Skeletal muscle satellite cell (primary cell): ENCODE data around the gene TM4SF18.

Source experiments
- H3K27me3 ChIP-seq: 2 replicates; pipeline ENCODE4 v1.7.0; 2013; ENCODE audit warnings: low read length; ENCODE audit not compliant: control insufficient read depth, insufficient read depth
- H3K36me3 ChIP-seq: 2 replicates; pipeline ENCODE4 v1.7.0; 2013; ENCODE audit warnings: mild to moderate bottlenecking, control low read depth, low read length; ENCODE audit not compliant: insufficient read depth
- H3K4me1 ChIP-seq: 2 replicates; pipeline ENCODE4 v1.7.0; 2013; ENCODE audit warnings: low read length; ENCODE audit not compliant: control insufficient read depth, insufficient read depth
- H3K4me2 ChIP-seq: 2 replicates; pipeline ENCODE4 v1.7.0; 2013; ENCODE audit warnings: mild to moderate bottlenecking, low read length
- H3K4me3 ChIP-seq: 2 replicates; pipeline ENCODE4 v1.7.0; 2013; ENCODE audit warnings: low read length
- H3K9ac ChIP-seq: 2 replicates; pipeline ENCODE4 v1.7.0; 2013; ENCODE audit warnings: mild to moderate bottlenecking, low read depth, low read length, moderate library complexity
- H3K9me3 ChIP-seq: replicated peaks from 2 replicates; pipeline ENCODE4 v1.7.0; 2013; ENCODE audit warnings: mild to moderate bottlenecking, control low read depth, low read length

Gene TM4SF18

DNA sequence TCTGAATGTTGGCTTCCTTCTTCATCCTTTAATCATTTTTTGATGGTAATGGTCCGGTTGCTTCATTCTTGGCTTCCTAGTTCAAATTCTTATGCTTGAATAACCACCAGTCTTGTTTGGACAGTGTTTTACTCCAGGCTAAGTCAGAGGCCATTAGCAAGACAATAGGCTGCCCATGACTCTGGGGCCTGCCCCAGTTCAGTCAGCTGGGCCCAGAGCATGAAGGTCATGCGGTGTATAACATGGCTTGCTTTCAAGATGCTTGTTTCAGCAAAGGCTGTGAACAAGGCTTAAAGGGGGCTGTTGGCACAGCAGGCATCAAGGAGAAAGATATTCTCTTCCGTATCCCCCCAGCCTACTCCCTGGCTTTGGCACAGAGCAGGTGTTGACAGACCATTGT lies 13.7 kb downstream of the TM4SF18 start:
- no peak overlapping the region for H3K4me2 ChIP-seq
- no peaks in the 10 kb centered on the region for H3K36me3 ChIP-seq
- peaks cover 20% of the 10 kb centered on the region for H3K4me1 ChIP-seq
- no peak overlapping the region for H3K4me3 ChIP-seq
- H3K9ac ChIP-seq, result no peak overlapping the region
- no peaks in the 10 kb centered on the region for H3K9me3 ChIP-seq
- no peaks in the 10 kb centered on the region for H3K27me3 ChIP-seq

- Histone ChIP-seq H3K4me2 (no peak overlapping the region), H3K27me3 (no peaks in the 10 kb centered on the region), H3K4me1 (peaks cover 23% of the 10 kb centered on the region), H3K4me3 (no peak overlapping the region), H3K9me3 (no peaks in the 10 kb centered on the region), H3K36me3 (no peaks in the 10 kb centered on the region), H3K9ac (no peak overlapping the region)
These were observed 16.4 kb downstream of the TM4SF18 start for GRCh38 chr3:149317072-149317471.

DNA sequence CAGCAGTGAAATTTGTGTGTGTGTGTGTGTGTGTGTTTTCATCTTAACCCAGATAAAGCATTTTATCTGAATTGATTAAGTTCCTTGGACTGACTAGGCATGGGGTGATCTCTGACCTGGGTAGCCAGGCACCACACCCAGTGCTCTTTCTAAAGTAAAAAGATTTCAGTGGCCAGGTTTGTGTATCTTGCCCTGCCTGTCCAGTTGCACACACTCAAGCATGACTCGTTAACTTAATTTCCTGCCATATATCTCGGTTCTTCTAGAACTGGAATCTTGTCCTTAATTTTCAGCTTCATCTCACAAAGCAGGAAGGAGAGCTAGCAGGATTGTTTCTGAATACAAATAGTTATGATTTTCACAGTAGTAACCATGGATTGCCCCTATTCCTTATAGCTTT lies 17.0 kb downstream of the TM4SF18 start:
- H3K4me3 ChIP-seq, result no peak overlapping the region
- H3K27me3 ChIP-seq, result no peaks in the 10 kb centered on the region
- no peak overlapping the region for H3K4me2 ChIP-seq
- no peak overlapping the region for H3K9ac ChIP-seq
- no peaks in the 10 kb centered on the region for H3K9me3 ChIP-seq
- no peaks in the 10 kb centered on the region for H3K36me3 ChIP-seq
- peaks cover 23% of the 10 kb centered on the region for H3K4me1 ChIP-seq

- Histone ChIP-seq H3K4me1 (peaks cover 23% of the 10 kb centered on the region), H3K9ac (peak overlapping the region; percentile 31), H3K9me3 (no peaks in the 10 kb centered on the region), H3K27me3 (no peaks in the 10 kb centered on the region), H3K36me3 (no peaks in the 10 kb centered on the region), H3K4me3 (no peak overlapping the region), H3K4me2 (peak overlapping the region; percentile 45)
These were observed 17.7 kb downstream of the TM4SF18 start for GRCh38 chr3:149315694-149316093.

DNA sequence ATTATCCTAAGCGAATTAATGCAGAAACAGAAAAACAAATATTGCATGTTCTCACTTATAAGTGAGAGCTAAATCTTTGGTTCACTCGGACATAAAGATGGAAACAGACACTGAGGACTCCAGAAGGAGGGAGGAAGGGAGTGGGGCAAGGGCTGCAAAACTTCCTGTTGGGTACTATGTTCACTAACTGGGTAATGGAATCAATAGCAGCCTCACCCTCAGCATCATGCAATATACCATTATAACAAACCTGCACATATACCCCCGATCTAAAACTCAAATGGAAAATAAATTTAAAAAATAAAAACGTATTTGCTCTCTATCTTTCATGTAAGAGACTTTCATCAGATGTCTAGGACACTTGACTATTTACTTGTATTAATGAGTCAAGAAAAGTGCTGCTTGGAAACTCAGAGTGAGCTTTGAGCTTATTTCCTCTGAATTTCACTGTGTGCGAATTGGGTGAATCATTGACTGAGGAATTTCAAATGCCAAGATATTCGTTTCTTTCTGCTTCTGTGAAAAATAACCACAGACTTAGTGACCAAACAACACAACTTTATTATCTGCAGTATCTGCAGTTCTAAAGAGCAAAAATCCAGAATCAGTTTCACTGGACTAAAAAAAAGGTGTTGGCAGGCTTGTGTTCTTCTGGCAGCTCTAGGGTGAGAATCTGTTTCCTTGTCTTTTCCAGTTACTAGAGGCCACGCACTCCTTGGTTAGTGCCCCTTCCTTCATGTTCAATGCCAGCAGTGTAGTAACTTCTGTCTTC lies 18.4 kb downstream of the TM4SF18 start:
- H3K4me3 ChIP-seq, result no peak overlapping the region
- H3K9me3 ChIP-seq, result no peaks in the 10 kb centered on the region
- no peaks in the 10 kb centered on the region for H3K36me3 ChIP-seq
- H3K27me3 ChIP-seq, result no peaks in the 10 kb centered on the region
- H3K9ac ChIP-seq, result peak overlapping the region; percentile 31
- H3K4me2 ChIP-seq, result peak overlapping the region; percentile 45
- peaks cover 23% of the 10 kb centered on the region for H3K4me1 ChIP-seq

- H3K36me3 ChIP-seq, result no peaks in the 10 kb centered on the region
- no peak overlapping the region for H3K4me2 ChIP-seq
- no peak overlapping the region for H3K9ac ChIP-seq
- H3K9me3 ChIP-seq, result no peaks in the 10 kb centered on the region
- H3K4me1 ChIP-seq, result peaks cover 23% of the 10 kb centered on the region
- no peak overlapping the region for H3K4me3 ChIP-seq
- H3K27me3 ChIP-seq, result no peaks in the 10 kb centered on the region
These were observed 19.9 kb downstream of the TM4SF18 start for GRCh38 chr3:149313542-149313941.

- Histone ChIP-seq H3K4me1 (peaks cover 14% of the 10 kb centered on the region), H3K9me3 (no peaks in the 10 kb centered on the region), H3K27me3 (no peaks in the 10 kb centered on the region), H3K4me3 (no peak overlapping the region), H3K4me2 (no peak overlapping the region), H3K36me3 (no peaks in the 10 kb centered on the region), H3K9ac (no peak overlapping the region)
These were observed 22.5 kb downstream of the TM4SF18 start for GRCh38 chr3:149310796-149311534.

- no peaks in the 10 kb centered on the region for H3K36me3 ChIP-seq
- H3K27me3 ChIP-seq, result no peaks in the 10 kb centered on the region
- no peak overlapping the region for H3K9ac ChIP-seq
- H3K4me2 ChIP-seq, result no peak overlapping the region
- no peak overlapping the region for H3K4me3 ChIP-seq
- peaks cover 5% of the 10 kb centered on the region for H3K4me1 ChIP-seq
- H3K9me3 ChIP-seq, result no peaks in the 10 kb centered on the region
These were observed 26.0 kb downstream of the TM4SF18 start for GRCh38 chr3:149307435-149307783.

DNA sequence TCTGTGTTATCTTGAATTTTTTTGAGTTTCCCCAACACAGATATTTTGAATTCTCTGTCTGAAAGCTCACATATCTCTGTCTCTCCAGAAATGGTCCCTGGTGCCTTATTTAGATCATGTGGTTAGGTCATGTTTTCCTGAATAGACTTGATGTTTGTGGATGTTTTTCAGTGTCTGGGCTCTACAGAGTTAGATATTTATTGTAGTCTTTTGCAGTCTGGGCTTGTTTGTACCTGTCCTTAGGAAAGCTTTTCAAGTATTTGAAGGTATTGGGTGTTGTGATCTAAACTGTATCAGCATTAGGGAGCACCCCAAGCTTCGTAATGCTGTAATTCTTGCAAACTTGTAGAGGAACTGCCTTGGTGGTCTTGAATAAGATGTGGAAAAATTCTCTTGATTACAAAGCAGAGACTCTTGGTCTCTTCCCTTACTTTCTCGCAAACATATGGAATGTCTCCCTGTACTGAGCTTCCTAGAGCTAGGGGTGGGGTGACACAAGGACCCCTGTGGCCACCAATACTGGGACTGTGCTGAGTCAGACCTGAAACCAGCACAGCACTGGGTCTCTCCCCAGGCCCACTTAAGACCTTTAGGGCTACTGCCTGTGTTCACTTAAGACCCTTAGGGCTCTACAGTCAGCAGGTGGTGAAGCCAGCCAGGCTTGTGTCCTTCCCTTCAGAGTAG lies 26.5 kb downstream of the TM4SF18 start:
- H3K4me2 ChIP-seq, result no peak overlapping the region
- peaks cover 5% of the 10 kb centered on the region for H3K4me1 ChIP-seq
- H3K9ac ChIP-seq, result no peak overlapping the region
- H3K36me3 ChIP-seq, result no peaks in the 10 kb centered on the region
- H3K4me3 ChIP-seq, result no peak overlapping the region
- H3K27me3 ChIP-seq, result no peaks in the 10 kb centered on the region
- H3K9me3 ChIP-seq, result no peaks in the 10 kb centered on the region

DNA sequence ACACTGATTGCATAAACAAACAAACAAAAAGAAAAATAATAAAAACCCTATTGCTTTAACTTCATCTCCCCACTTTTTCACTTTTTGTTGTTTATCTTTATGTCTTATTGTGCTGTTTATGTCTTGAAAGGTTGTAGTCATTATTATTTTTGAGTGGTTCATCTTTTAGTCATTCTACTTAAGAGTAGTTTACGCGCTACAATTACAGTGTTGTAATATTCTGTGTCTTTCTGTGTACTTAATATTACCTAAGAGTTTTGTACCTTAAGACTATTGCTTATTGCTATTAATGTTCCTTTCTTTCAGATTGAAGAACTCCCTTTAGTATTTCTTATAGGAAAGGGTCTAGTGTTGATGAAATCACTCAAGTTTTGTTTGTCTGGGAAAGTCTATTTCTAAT lies 28.1 kb downstream of the TM4SF18 start:
- no peaks in the 10 kb centered on the region for H3K27me3 ChIP-seq
- no peaks in the 10 kb centered on the region for H3K9me3 ChIP-seq
- no peak overlapping the region for H3K9ac ChIP-seq
- H3K4me1 ChIP-seq, result peaks cover 9% of the 10 kb centered on the region
- H3K4me2 ChIP-seq, result no peak overlapping the region
- H3K4me3 ChIP-seq, result no peak overlapping the region
- H3K36me3 ChIP-seq, result no peaks in the 10 kb centered on the region

- H3K36me3 ChIP-seq, result no peaks in the 10 kb centered on the region
- peaks cover 36% of the 10 kb centered on the region for H3K4me1 ChIP-seq
- H3K4me3 ChIP-seq, result no peak overlapping the region
- no peaks in the 10 kb centered on the region for H3K9me3 ChIP-seq
- peak overlapping the region; percentile 57 for H3K4me2 ChIP-seq
- H3K27me3 ChIP-seq, result no peaks in the 10 kb centered on the region
- H3K9ac ChIP-seq, result peak overlapping the region; percentile 7
These were observed 33.3 kb downstream of the TM4SF18 start for GRCh38 chr3:149299938-149300801.
